ENCODE measurements around the gene TWIST2.

The TWIST2 gene

GRCh38 chr2:238910751-238911351 is 63.0 kb downstream of the TWIST2 start:
- no peak for TF ChIP-seq CTCF (IDR thresholded peaks at IDR 0.05; ENCODE audit: low read depth, low read length)
- no peak overlapping the region for H3K4me3 ChIP-seq (ENCODE audit: low read depth, low read length)
- H3K4me1 ChIP-seq: no peaks in the 10 kb centered on the region
- no peaks in the 10 kb centered on the region for H3K27me3 ChIP-seq
- no peaks in the 10 kb centered on the region for H3K36me3 ChIP-seq
- DNase-seq: no peak
- H3K9me3 ChIP-seq: peaks cover 3% of the 10 kb centered on the region; the same call in 1 of the 2 replicates

GRCh38 chr2:238911376-238912227 is 63.7 kb downstream of the TWIST2 start:
- TF ChIP-seq CTCF (IDR thresholded peaks at IDR 0.05; ENCODE audit: low read depth, low read length): no peak
- no peak for DNase-seq
- H3K4me3 ChIP-seq (ENCODE audit: low read depth, low read length): no peak overlapping the region

GRCh38 chr2:238912228-238912915 is 64.5 kb downstream of the TWIST2 start:
- no peak for TF ChIP-seq CTCF (IDR thresholded peaks at IDR 0.05; ENCODE audit: low read depth, low read length)
- H3K27me3 ChIP-seq: peaks cover 5% of the 10 kb centered on the region; the same call in 1 of the 2 replicates
- no peaks in the 10 kb centered on the region for H3K36me3 ChIP-seq
- H3K4me3 ChIP-seq (ENCODE audit: low read depth, low read length): no peak overlapping the region
- DNase-seq: no peak
- peaks cover 2% of the 10 kb centered on the region; the same call in 1 of the 2 replicates for H3K9me3 ChIP-seq
- no peaks in the 10 kb centered on the region for H3K4me1 ChIP-seq

More at GRCh38 chr2:238911376-238912227, 63.7 kb downstream of the TWIST2 start:
- no peaks in the 10 kb centered on the region for H3K36me3 ChIP-seq
- no peaks in the 10 kb centered on the region for H3K4me1 ChIP-seq
- peaks cover 3% of the 10 kb centered on the region; the same call in 1 of the 2 replicates for H3K9me3 ChIP-seq
- peaks cover 4% of the 10 kb centered on the region; the same call in 1 of the 2 replicates for H3K27me3 ChIP-seq

- peaks cover 5% of the 10 kb centered on the region; the same call in 1 of the 2 replicates for H3K27me3 ChIP-seq
- H3K36me3 ChIP-seq: no peaks in the 10 kb centered on the region
- no peaks in the 10 kb centered on the region for H3K4me1 ChIP-seq
- H3K9me3 ChIP-seq: no peaks in the 10 kb centered on the region
- no peak for DNase-seq
- no peak for TF ChIP-seq CTCF (IDR thresholded peaks at IDR 0.05; ENCODE audit: low read depth, low read length)
- no peak overlapping the region for H3K4me3 ChIP-seq (ENCODE audit: low read depth, low read length)
Observed at GRCh38 chr2:238912916-238913875, 65.3 kb downstream of the TWIST2 start.

GRCh38 chr2:238913931-238914647 is 66.2 kb downstream of the TWIST2 start:
- no peak for TF ChIP-seq CTCF (IDR thresholded peaks at IDR 0.05; ENCODE audit: low read depth, low read length)
- no peak for DNase-seq

More at GRCh38 chr2:238913931-238914647, 66.2 kb downstream of the TWIST2 start:
- Histone ChIP-seq H3K9me3 (no peaks in the 10 kb centered on the region), H3K4me1 (no peaks in the 10 kb centered on the region), H3K4me3 (ENCODE audit: low read depth, low read length) (no peak overlapping the region), H3K27me3 (peaks cover 5% of the 10 kb centered on the region; the same call in 1 of the 2 replicates), H3K36me3 (no peaks in the 10 kb centered on the region)

Data from BE2C (cell line).